Measurements from ENCODE around the gene RPH3AL.
"Not testable (repeated sequence)": the region's sequence is repeated elsewhere in the genome, so short reads cannot be mapped to it uniquely, and the experiment has no call there.

Gene RPH3AL

DNA sequence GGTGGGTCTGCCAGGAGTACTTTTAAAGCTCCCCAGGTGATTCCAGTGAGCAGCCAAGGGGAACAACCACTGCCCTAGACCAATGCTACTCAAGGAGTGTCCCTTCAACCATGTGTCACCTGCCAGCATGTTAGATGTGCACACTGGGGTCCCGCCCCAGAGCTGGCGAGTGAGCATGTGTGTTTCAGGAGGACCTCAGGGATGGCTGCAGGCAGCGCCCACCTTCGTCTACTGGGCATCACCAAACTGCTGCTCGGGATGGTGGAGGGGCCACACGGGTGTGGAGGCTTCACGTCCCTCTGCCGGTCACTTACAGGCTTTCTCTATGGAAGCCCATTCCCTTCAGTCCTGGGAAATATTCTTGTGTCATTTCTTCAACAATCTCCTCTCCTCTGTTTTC is 142.2 kb downstream of the RPH3AL start:
- H3K4me3 ChIP-seq (ENCODE audit: control insufficient read depth in 1 of 7, extremely low read depth in 1 of 7, insufficient read depth in 4 of 7, low read depth in 2 of 7, low read length in 6 of 7): no peak overlapping the region
- ChIA-PET CTCF (interaction anchor here (1.3 kb wide), 1 partner anchor 98 kb away, joined by 3 read pairs; no protein-coding TSS in a partner anchor), POLR2A (no interaction called here)
- WGBS (ENCODE audit: insufficient coverage): 100% methylated on average over 8 of the region's 8 CpGs
- peaks cover 0 to 7% (median 0%) of the 10 kb centered on the region in 5 experiments for H3K27me3 ChIP-seq (replicated peaks in 2 of 5; ENCODE audit: control insufficient read depth in 4 of 5, insufficient read depth in 5 of 5, low read length in 4 of 5)
- H3K4me1 ChIP-seq (ENCODE audit: control extremely low read depth in 1 of 4, control insufficient read depth in 4 of 4, insufficient read depth in 4 of 4, low read length in 3 of 4): peaks cover 0 to 9% (median 0%) of the 10 kb centered on the region in 4 experiments
- H3K36me3 ChIP-seq (ENCODE audit: control insufficient read depth in 4 of 4, insufficient read depth in 4 of 4, low read length in 3 of 4): peaks cover 0 to 2% (median 0%) of the 10 kb centered on the region in 4 experiments
- no peak for DNase-seq
- peaks cover 0 to 4% (median 0%) of the 10 kb centered on the region in 5 experiments for H3K9me3 ChIP-seq (ENCODE audit: control extremely low read depth in 1 of 5, control insufficient read depth in 4 of 5, insufficient read depth in 2 of 5, low read depth in 1 of 5, low read length in 4 of 5)
- no peak overlapping the region for H3K27ac ChIP-seq (ENCODE audit: insufficient read depth in 1 of 2, low read depth in 1 of 2, low read length in 2 of 2, poor library complexity in 1 of 2, severe bottlenecking in 2 of 2)

DNA sequence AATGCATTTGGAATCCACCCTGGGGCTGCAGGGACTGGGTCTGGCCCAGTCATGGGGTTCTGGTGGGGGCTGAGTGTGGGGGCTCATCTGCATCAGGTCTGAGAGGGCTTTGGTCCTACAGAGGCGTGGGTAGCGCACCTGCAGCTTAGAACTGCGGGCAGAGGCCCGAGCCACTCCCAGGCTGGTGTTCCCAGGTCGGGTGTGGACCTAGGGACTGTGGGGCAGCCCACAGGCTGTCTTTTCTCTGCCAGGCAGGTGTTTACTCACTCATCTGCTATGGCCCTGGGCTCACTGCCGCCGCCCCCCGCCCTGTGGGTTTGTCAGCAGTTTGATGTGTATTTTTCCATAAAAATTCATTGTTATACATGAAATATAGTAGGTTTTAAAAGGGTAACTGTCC is 144.2 kb downstream of the RPH3AL start:
- no peak for DNase-seq
- CTCF ChIA-PET: interaction anchor here (1.5 kb wide), 1 partner anchor 11 kb away, joined by 4 read pairs; no protein-coding TSS in a partner anchor
- POLR2A ChIA-PET: no interaction called here
- H3K4me3 ChIP-seq (ENCODE audit: control insufficient read depth in 1 of 7, extremely low read depth in 1 of 7, insufficient read depth in 4 of 7, low read depth in 2 of 7, low read length in 6 of 7): no peak overlapping the region
- peaks cover 0 to 2% (median 0%) of the 10 kb centered on the region in 4 experiments for H3K4me1 ChIP-seq (ENCODE audit: control extremely low read depth in 1 of 4, control insufficient read depth in 4 of 4, insufficient read depth in 4 of 4, low read length in 3 of 4)
- peaks cover 0 to 7% (median 0%) of the 10 kb centered on the region in 5 experiments for H3K27me3 ChIP-seq (replicated peaks in 2 of 5; ENCODE audit: control insufficient read depth in 4 of 5, insufficient read depth in 5 of 5, low read length in 4 of 5)
- peaks cover 0 to 4% (median 0%) of the 10 kb centered on the region in 5 experiments for H3K9me3 ChIP-seq (ENCODE audit: control extremely low read depth in 1 of 5, control insufficient read depth in 4 of 5, insufficient read depth in 2 of 5, low read depth in 1 of 5, low read length in 4 of 5)
- WGBS (ENCODE audit: insufficient coverage): 94% methylated on average over 5 of the region's 8 CpGs
- H3K36me3 ChIP-seq (ENCODE audit: control insufficient read depth in 4 of 4, insufficient read depth in 4 of 4, low read length in 3 of 4): peaks cover 0 to 2% (median 0%) of the 10 kb centered on the region in 4 experiments
- H3K27ac ChIP-seq (ENCODE audit: insufficient read depth in 1 of 2, low read depth in 1 of 2, low read length in 2 of 2, poor library complexity in 1 of 2, severe bottlenecking in 2 of 2): no peak overlapping the region

DNA sequence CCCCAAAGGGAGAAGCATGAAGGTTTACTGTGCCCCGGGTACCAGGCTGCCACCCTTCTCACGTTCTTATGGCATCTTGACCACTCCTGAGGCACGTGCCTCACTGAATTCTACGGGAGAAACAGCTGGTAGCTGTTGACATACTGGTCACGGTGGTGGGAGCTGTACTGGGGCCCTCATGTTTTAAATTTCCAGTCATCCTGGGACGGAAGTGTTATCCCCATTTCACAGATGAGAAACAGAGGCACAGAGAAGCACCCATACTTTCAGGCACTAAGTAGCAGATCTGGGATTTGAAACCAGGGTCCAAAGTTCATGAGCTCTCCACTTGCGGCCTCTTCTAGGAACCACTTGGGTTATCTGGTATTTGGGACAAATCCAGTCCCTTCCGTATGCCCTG is 144.8 kb downstream of the RPH3AL start:
- Histone ChIP-seq H3K27ac (ENCODE audit: insufficient read depth in 1 of 2, low read depth in 1 of 2, low read length in 2 of 2, poor library complexity in 1 of 2, severe bottlenecking in 2 of 2) (no peak overlapping the region), H3K4me1 (ENCODE audit: control extremely low read depth in 1 of 4, control insufficient read depth in 4 of 4, insufficient read depth in 4 of 4, low read length in 3 of 4) (peaks cover 0 to 2% (median 0%) of the 10 kb centered on the region in 4 experiments), H3K4me3 (ENCODE audit: control insufficient read depth in 1 of 7, extremely low read depth in 1 of 7, insufficient read depth in 4 of 7, low read depth in 2 of 7, low read length in 6 of 7) (no peak overlapping the region), H3K9me3 (ENCODE audit: control extremely low read depth in 1 of 5, control insufficient read depth in 4 of 5, insufficient read depth in 2 of 5, low read depth in 1 of 5, low read length in 4 of 5) (peaks cover 0 to 4% (median 0%) of the 10 kb centered on the region in 5 experiments), H3K36me3 (ENCODE audit: control insufficient read depth in 4 of 4, insufficient read depth in 4 of 4, low read length in 3 of 4) (peaks cover 0 to 2% (median 0%) of the 10 kb centered on the region in 4 experiments), H3K27me3 (replicated peaks in 2 of 5; ENCODE audit: control insufficient read depth in 4 of 5, insufficient read depth in 5 of 5, low read length in 4 of 5) (peaks cover 0 to 7% (median 0%) of the 10 kb centered on the region in 5 experiments)
- ChIA-PET CTCF (interaction anchor here (1.5 kb wide), 1 partner anchor 10 kb away, joined by 4 read pairs; no protein-coding TSS in a partner anchor), POLR2A (no interaction called here)
- 95% methylated on average over 8 of the region's 8 CpGs for WGBS (ENCODE audit: insufficient coverage)
- DNase-seq: no peak

DNA sequence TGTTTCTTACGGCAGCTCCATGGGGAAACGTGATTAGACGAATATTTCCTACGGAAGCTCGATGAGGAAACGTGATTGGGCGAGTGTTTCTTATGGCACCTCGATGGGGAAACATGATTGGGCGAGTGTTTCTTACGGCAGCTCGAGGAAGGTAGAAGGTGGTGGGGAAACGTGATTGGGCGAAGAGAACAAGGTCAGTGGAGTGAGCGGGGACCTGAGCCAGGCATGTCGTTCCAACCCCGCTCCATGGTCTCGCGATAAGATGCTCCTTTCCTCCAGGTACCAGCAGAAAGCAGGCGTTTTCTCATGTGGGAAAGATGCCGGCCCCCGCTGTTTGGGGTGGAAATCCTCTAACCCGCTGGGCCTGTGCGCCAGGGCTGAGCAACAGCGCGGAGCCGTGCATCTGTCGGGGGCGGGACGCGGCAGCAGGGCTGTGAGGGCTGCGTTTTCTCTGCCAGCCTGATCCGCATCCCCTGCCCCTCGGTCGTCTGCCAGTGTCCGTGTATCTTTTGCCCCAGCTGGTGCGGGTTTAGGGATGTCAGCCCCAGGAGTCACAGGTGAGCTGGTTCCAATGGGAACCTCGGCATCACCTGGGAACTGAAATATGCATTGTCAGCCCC is 145.6 kb downstream of the RPH3AL start:
- H3K36me3 ChIP-seq (ENCODE audit: control insufficient read depth in 4 of 4, insufficient read depth in 4 of 4, low read length in 3 of 4): peaks cover 0 to under 1% (median 0%) of the 10 kb centered on the region in 4 experiments
- peaks cover 0 to 3% (median 0%) of the 10 kb centered on the region in 5 experiments for H3K27me3 ChIP-seq (replicated peaks in 2 of 5; ENCODE audit: control insufficient read depth in 4 of 5, insufficient read depth in 5 of 5, low read length in 4 of 5)
- peaks cover 0 to 4% (median 0%) of the 10 kb centered on the region in 5 experiments for H3K9me3 ChIP-seq (ENCODE audit: control extremely low read depth in 1 of 5, control insufficient read depth in 4 of 5, insufficient read depth in 2 of 5, low read depth in 1 of 5, low read length in 4 of 5)
- H3K27ac ChIP-seq (ENCODE audit: insufficient read depth in 1 of 2, low read depth in 1 of 2, low read length in 2 of 2, poor library complexity in 1 of 2, severe bottlenecking in 2 of 2): no peak overlapping the region
- ChIA-PET POLR2A (no interaction called here), CTCF (interaction anchor here (0.7 kb wide), 1 partner anchor 147 kb away, joined by 3 read pairs; no protein-coding TSS in a partner anchor)
- peaks cover 0 to 2% (median 0%) of the 10 kb centered on the region in 4 experiments for H3K4me1 ChIP-seq (ENCODE audit: control extremely low read depth in 1 of 4, control insufficient read depth in 4 of 4, insufficient read depth in 4 of 4, low read length in 3 of 4)
- no peak overlapping the region for H3K4me3 ChIP-seq (ENCODE audit: control insufficient read depth in 1 of 7, extremely low read depth in 1 of 7, insufficient read depth in 4 of 7, low read depth in 2 of 7, low read length in 6 of 7)
- no peak for DNase-seq
- 97% methylated on average over 37 of the region's 37 CpGs for WGBS (ENCODE audit: insufficient coverage)

DNA sequence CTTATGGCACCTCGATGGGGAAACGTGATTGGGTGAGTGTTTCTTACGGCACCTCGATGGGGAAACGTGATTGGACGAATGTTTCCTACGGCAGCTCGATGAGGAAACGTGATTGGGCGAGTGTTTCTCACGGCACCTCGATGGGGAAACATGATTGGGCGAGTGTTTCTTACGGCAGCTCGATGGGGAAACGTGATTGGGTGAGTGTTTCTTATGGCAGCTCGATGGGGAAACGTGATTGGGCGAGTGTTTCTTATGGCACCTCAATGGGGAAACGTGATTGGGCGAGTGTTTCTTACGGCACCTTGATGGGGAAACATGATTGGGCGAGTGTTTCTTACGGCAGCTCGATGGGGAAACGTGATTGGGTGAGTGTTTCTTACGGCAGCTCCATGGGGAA is 146.1 kb downstream of the RPH3AL start:
- 96% methylated on average over 27 of the region's 27 CpGs for WGBS (ENCODE audit: insufficient coverage)
- H3K4me1 ChIP-seq (ENCODE audit: control extremely low read depth in 1 of 4, control insufficient read depth in 4 of 4, insufficient read depth in 4 of 4, low read length in 3 of 4); H3K4me3 ChIP-seq (ENCODE audit: control insufficient read depth in 1 of 7, extremely low read depth in 1 of 7, insufficient read depth in 4 of 7, low read depth in 2 of 7, low read length in 6 of 7); POLR2A ChIA-PET; H3K9me3 ChIP-seq (ENCODE audit: control extremely low read depth in 1 of 5, control insufficient read depth in 4 of 5, insufficient read depth in 2 of 5, low read depth in 1 of 5, low read length in 4 of 5); H3K27me3 ChIP-seq (replicated peaks in 2 of 5; ENCODE audit: control insufficient read depth in 4 of 5, insufficient read depth in 5 of 5, low read length in 4 of 5); DNase-seq; H3K27ac ChIP-seq (ENCODE audit: insufficient read depth in 1 of 2, low read depth in 1 of 2, low read length in 2 of 2, poor library complexity in 1 of 2, severe bottlenecking in 2 of 2); H3K36me3 ChIP-seq (ENCODE audit: control insufficient read depth in 4 of 4, insufficient read depth in 4 of 4, low read length in 3 of 4): not testable (repeated sequence)
- CTCF ChIA-PET: interaction anchor here (0.7 kb wide), 1 partner anchor 147 kb away, joined by 3 read pairs; no protein-coding TSS in a partner anchor

DNA sequence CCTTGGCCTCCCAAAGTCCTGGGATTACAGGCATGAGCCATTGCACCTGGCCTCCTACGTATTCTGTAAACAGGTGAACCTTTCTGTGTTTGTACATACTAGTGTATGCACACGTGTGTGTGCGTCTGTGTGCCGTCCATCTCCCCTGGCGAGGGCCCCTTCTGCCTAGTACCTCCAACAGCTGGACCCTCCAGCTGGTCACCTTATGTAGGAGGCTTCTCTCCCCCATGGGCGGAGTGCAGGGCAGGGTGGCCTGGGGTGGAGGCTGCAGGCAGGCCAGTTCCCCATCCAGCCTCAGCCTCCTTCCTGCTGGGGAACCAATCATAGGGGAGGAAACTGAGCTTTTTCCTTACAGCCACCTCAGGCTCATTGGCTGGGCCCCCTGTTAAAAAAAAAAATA is 146.8 kb downstream of the RPH3AL start:
- WGBS (ENCODE audit: insufficient coverage): 95% methylated on average over 6 of the region's 6 CpGs
- no peak for DNase-seq
- Histone ChIP-seq H3K4me3 (ENCODE audit: control insufficient read depth in 1 of 7, extremely low read depth in 1 of 7, insufficient read depth in 4 of 7, low read depth in 2 of 7, low read length in 6 of 7) (no peak overlapping the region), H3K27me3 (replicated peaks in 2 of 5; ENCODE audit: control insufficient read depth in 4 of 5, insufficient read depth in 5 of 5, low read length in 4 of 5) (peaks cover 0 to 3% (median 0%) of the 10 kb centered on the region in 5 experiments), H3K27ac (ENCODE audit: insufficient read depth in 1 of 2, low read depth in 1 of 2, low read length in 2 of 2, poor library complexity in 1 of 2, severe bottlenecking in 2 of 2) (no peak overlapping the region), H3K9me3 (ENCODE audit: control extremely low read depth in 1 of 5, control insufficient read depth in 4 of 5, insufficient read depth in 2 of 5, low read depth in 1 of 5, low read length in 4 of 5) (peaks cover 0 to 4% (median 0%) of the 10 kb centered on the region in 5 experiments), H3K4me1 (ENCODE audit: control extremely low read depth in 1 of 4, control insufficient read depth in 4 of 4, insufficient read depth in 4 of 4, low read length in 3 of 4) (peaks cover 0 to 2% (median 0%) of the 10 kb centered on the region in 4 experiments), H3K36me3 (ENCODE audit: control insufficient read depth in 4 of 4, insufficient read depth in 4 of 4, low read length in 3 of 4) (no peaks in the 10 kb centered on the region)
- CTCF ChIA-PET: no interaction called here
- POLR2A ChIA-PET: no interaction called here

- POLR2A ChIA-PET: no interaction called here
- Histone ChIP-seq H3K27me3 (replicated peaks in 2 of 5; ENCODE audit: control insufficient read depth in 4 of 5, insufficient read depth in 5 of 5, low read length in 4 of 5) (peaks cover 0 to 3% (median 0%) of the 10 kb centered on the region in 5 experiments), H3K36me3 (ENCODE audit: control insufficient read depth in 4 of 4, insufficient read depth in 4 of 4, low read length in 3 of 4) (no peaks in the 10 kb centered on the region), H3K4me1 (ENCODE audit: control extremely low read depth in 1 of 4, control insufficient read depth in 4 of 4, insufficient read depth in 4 of 4, low read length in 3 of 4) (peaks cover 0 to 2% (median 0%) of the 10 kb centered on the region in 4 experiments), H3K27ac (ENCODE audit: insufficient read depth in 1 of 2, low read depth in 1 of 2, low read length in 2 of 2, poor library complexity in 1 of 2, severe bottlenecking in 2 of 2) (no peak overlapping the region), H3K4me3 (ENCODE audit: control insufficient read depth in 1 of 7, extremely low read depth in 1 of 7, insufficient read depth in 4 of 7, low read depth in 2 of 7, low read length in 6 of 7) (no peak overlapping the region), H3K9me3 (ENCODE audit: control extremely low read depth in 1 of 5, control insufficient read depth in 4 of 5, insufficient read depth in 2 of 5, low read depth in 1 of 5, low read length in 4 of 5) (peaks cover 0 to 4% (median 0%) of the 10 kb centered on the region in 5 experiments)
- 73% methylated on average over 9 of the region's 10 CpGs for WGBS (ENCODE audit: insufficient coverage)
- DNase-seq: no peak
- CTCF ChIA-PET: no interaction called here
Measured at GRCh38 chr17:205148-205669, 147.4 kb downstream of the RPH3AL start.

Data from common myeloid progenitor, CD34-positive (primary cell).